ENCODE measurements around the gene COPS3.

DNA sequence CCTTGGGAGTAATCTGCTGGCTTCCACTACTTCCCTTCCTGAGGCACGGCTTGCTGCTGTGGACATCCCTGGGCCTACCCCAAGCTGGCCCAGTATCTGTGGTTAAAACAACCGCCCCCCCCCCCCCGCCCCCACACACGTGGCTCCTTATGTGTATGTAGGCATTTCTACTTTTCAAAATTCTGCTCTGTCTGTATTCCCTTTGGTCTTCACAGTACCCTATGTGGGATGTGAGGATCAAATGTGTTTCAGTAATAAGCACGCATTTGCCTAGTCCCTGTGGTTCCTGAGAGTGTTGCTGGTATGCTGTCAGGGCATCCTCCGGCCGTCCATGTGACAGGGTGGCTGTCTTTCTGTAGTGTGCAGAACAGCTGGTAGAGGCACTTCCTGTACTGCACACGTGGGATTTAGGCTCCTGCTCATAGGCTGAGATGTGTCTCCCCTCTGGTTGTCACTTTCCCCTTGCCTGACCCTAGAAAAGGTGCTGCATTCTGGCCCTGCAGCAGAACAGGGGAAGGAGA is 24.3 kb upstream of the COPS3 start:
- no peak for TF ChIP-seq POLR2A (IDR thresholded peaks at IDR 0.05)
- TF ChIP-seq, protein P1, sequence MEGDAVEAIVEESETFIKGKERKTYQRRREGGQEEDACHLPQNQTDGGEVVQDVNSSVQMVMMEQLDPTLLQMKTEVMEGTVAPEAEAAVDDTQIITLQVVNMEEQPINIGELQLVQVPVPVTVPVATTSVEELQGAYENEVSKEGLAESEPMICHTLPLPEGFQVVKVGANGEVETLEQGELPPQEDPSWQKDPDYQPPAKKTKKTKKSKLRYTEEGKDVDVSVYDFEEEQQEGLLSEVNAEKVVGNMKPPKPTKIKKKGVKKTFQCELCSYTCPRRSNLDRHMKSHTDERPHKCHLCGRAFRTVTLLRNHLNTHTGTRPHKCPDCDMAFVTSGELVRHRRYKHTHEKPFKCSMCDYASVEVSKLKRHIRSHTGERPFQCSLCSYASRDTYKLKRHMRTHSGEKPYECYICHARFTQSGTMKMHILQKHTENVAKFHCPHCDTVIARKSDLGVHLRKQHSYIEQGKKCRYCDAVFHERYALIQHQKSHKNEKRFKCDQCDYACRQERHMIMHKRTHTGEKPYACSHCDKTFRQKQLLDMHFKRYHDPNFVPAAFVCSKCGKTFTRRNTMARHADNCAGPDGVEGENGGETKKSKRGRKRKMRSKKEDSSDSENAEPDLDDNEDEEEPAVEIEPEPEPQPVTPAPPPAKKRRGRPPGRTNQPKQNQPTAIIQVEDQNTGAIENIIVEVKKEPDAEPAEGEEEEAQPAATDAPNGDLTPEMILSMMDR (IDR thresholded peaks at IDR 0.05) = no peak

All from ovary (tissue), 3 donors.